Measurements from ENCODE around the gene WFDC1. TPM values are rescaled to one million over a fixed set of nuclear protein-coding genes. Genes with fewer than 3 reads are reported as not detected.

WFDC1 gene
- total RNA-seq, 2 experiments from 2014 or later = not detected

DNA sequence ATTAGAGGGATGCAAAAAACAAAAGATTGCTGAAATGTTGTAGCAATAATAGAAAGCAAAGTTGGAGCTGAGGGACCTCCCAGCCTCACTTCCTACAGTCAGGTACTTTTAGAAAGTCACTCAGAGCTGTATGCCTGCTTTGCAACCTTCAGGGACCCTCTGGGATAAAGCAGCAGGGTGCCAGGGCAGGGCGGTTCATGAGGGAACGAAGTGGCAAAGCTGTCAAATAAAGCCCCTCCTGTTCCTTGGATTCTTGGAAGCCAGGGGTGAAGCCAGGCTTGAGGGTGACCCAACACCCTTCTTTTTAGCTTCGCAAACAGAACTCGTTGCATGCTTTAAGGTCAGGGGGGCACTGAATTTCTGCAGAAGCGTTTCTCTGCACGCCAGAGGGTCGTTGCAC, 74.4 kb downstream of the WFDC1 start:
- Mint-ChIP-seq H3K4me3 (no peak overlapping the region), H3K27me3 (peaks cover 42% of the 10 kb centered on the region), H3K4me1 (ENCODE audit: low read depth) (peaks cover 14% of the 10 kb centered on the region), H3K36me3 (no peaks in the 10 kb centered on the region), H3K9me3 (no peaks in the 10 kb centered on the region), H3K27ac (no peak overlapping the region)
- DNase-seq = no peak
- intact Hi-C loops (cut with micrococcal nuclease) = no loop called here
- CTCF ChIA-PET = interaction anchor here (0.6 to 1.0 kb wide), 2 partner anchors 92 to 415 kb away, joined by 3 to 4 read pairs; no protein-coding TSS in a partner anchor
- POLR2A ChIA-PET = no interaction called here

DNA sequence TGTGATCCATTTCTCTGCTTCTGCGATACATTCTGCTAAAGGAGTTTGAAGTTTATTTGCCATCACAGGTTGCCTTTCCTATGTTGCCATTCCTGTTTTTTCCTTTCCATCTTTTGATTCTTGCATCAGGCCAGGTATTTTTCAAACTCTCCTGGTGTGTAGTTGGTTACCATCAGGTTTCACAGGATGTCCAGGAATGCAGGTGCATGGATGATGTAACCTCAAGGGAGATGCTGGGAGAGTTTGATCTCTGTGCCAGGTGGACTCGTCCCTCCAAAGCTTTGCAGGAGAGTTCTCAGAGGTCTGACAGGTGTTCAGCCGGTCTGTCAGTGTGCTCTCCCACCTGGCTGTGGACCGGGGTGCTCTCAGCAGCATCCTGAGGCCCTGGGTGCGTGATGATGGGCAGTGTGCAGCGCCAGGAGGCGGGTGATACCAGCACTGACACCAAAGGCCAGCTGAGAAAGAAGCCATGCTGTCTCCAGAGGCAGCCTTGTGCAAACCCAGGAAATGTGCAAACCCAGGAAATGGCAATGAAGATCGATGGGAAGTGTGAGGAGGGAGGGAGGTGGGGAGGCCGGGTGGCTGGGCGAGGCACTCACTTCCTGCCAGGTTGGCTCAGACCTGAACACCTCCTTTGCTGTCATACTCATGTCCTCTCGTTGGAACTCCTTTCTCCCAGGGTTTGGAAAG, 75.4 kb downstream of the WFDC1 start:
- POLR2A ChIA-PET = no interaction called here
- H3K4me3 Mint-ChIP-seq = no peak overlapping the region
- H3K36me3 Mint-ChIP-seq = no peaks in the 10 kb centered on the region
- H3K4me1 Mint-ChIP-seq (ENCODE audit: low read depth) = peaks cover 14% of the 10 kb centered on the region
- no peaks in the 10 kb centered on the region for H3K9me3 Mint-ChIP-seq
- intact Hi-C loops (cut with micrococcal nuclease) = no loop called here
- CTCF ChIA-PET = no interaction called here
- H3K27ac Mint-ChIP-seq = no peak overlapping the region
- H3K27me3 Mint-ChIP-seq = peaks cover 43% of the 10 kb centered on the region
- no peak for DNase-seq

DNA sequence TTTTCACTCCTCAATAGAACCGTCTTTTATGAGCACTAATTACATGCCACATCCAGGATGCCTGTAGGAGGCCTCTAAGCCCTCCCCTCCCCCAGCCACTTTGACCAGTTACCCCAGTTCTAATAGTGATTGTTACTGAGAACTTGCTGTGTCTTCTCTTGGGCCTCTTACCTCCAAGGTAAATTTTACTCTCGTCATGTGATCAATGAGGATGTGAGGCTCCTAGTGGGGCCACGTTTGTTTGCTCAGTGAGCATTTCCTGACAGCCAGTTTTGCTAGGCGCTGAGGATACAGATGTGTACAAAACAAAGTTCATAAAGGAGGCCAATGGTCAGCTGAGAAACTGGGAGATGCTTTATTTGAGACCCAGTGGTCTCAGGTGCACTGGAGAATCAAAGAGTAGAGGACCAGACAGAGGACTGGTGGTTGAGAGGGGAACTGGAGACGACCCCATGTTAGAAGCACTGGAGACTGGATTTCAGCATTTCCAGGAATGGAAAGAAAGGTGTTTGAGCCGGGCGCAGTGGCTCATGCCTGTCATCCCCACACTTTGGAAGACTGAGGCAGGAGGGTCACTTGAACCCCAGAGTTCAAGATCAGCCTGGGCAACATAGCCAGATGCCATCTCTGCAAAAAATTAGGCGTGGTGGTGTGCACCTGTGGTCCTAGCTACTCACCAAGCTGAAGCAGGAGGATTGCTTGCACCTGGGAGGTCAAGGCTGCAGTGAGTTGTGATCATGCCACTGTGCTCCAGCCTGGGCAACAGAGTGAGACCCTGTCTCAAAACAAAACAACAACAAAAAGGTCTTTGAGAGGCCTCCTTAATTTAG, 76.3 kb downstream of the WFDC1 start:
- H3K27ac Mint-ChIP-seq = no peak overlapping the region
- DNase-seq = no peak
- H3K4me1 Mint-ChIP-seq (ENCODE audit: low read depth) = peaks cover 14% of the 10 kb centered on the region
- intact Hi-C loops (cut with micrococcal nuclease) = no loop called here
- no peaks in the 10 kb centered on the region for H3K36me3 Mint-ChIP-seq
- CTCF ChIA-PET = no interaction called here
- peaks cover 45% of the 10 kb centered on the region for H3K27me3 Mint-ChIP-seq
- POLR2A ChIA-PET = no interaction called here
- no peaks in the 10 kb centered on the region for H3K9me3 Mint-ChIP-seq
- H3K4me3 Mint-ChIP-seq = no peak overlapping the region

DNA sequence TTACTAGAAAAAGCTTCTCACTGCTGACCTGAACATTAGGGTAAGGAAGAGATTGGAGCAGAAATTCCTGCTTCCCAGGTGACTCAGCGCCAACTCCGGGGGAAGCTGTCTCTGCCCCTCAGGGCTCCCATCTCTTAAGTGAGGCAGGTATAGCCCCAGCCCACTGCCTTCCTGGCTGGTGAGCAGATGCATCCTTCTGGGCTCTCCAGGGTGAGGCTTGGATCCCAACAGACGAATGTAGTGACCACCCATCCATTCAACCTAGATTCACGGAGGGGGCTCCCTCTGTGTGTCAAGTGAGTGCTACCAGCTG, 76.8 kb downstream of the WFDC1 start:
- peaks cover 14% of the 10 kb centered on the region for H3K4me1 Mint-ChIP-seq (ENCODE audit: low read depth)
- CTCF ChIA-PET = no interaction called here
- H3K27me3 Mint-ChIP-seq = peaks cover 47% of the 10 kb centered on the region
- H3K9me3 Mint-ChIP-seq = no peaks in the 10 kb centered on the region
- H3K27ac Mint-ChIP-seq = no peak overlapping the region
- DNase-seq = no peak
- intact Hi-C loops (cut with micrococcal nuclease) = no loop called here
- no peaks in the 10 kb centered on the region for H3K36me3 Mint-ChIP-seq
- POLR2A ChIA-PET = no interaction called here
- no peak overlapping the region for H3K4me3 Mint-ChIP-seq

DNA sequence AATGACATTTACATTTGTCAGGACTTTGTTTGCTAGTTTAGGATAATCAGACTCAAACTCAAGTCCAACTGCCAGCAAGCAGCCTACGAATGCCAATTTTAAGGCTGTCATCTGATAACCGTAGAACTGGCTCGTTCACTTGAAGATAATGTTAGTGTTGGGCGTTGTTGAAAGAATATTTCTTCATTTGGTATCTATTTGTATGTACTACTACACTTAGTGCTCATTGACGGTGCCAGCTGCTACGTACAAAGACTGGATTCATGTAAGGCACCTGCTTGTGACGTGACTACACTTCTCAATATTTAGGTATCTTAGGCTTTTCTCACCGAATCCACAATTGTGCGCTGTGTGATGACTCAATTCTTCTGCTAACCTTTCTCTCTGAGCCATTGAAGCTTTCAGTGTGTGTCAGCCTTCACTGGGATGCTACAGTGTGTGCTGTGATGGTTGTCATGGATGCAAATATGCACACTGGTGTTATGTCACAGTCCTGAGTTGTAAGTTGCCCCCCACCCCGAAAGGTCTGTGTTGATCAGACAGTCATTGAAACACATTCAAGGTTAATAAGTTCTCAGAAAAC, 79.3 kb downstream of the WFDC1 start:
- POLR2A ChIA-PET = no interaction called here
- intact Hi-C loops (cut with micrococcal nuclease) = no loop called here
- DNase-seq = peak; percentile 15

DNA sequence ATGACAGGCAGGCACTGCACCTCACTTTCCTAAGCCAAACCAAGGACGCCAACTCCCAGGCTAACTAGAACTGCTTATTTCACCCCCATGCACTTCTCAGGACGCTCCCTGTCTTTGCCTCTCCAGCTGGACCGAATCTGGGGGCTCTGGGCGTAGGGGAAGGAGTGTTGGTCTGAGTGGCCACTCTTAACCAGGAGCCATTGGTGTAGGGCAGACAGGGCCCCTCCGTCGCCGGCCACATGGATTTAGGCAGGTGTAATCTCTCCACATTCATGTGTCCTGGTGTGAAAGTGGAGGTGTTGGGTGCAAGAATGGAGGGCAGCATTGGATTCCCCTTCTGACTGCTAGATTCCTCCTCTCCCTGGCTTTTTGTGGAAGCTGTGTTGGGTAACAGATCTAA, 83.4 kb downstream of the WFDC1 start:
- H3K4me3 Mint-ChIP-seq = no peak overlapping the region
- H3K4me1 Mint-ChIP-seq (ENCODE audit: low read depth) = peaks cover 7% of the 10 kb centered on the region
- no peaks in the 10 kb centered on the region for H3K36me3 Mint-ChIP-seq
- peaks cover 23% of the 10 kb centered on the region for H3K27me3 Mint-ChIP-seq
- intact Hi-C loops (cut with micrococcal nuclease) = no loop called here
- ChIA-PET POLR2A (no interaction called here), CTCF (no interaction called here)
- no peak for DNase-seq
- H3K27ac Mint-ChIP-seq = no peak overlapping the region
- no peaks in the 10 kb centered on the region for H3K9me3 Mint-ChIP-seq

More for the DNA sequence above, 79.3 kb downstream of the WFDC1 start:
- no peaks in the 10 kb centered on the region for H3K9me3 Mint-ChIP-seq
- H3K27me3 Mint-ChIP-seq = peaks cover 32% of the 10 kb centered on the region
- H3K36me3 Mint-ChIP-seq = no peaks in the 10 kb centered on the region
- CTCF ChIA-PET = no interaction called here
- H3K4me3 Mint-ChIP-seq = no peak overlapping the region
- peaks cover 8% of the 10 kb centered on the region for H3K4me1 Mint-ChIP-seq (ENCODE audit: low read depth)
- H3K27ac Mint-ChIP-seq = no peak overlapping the region

DNA sequence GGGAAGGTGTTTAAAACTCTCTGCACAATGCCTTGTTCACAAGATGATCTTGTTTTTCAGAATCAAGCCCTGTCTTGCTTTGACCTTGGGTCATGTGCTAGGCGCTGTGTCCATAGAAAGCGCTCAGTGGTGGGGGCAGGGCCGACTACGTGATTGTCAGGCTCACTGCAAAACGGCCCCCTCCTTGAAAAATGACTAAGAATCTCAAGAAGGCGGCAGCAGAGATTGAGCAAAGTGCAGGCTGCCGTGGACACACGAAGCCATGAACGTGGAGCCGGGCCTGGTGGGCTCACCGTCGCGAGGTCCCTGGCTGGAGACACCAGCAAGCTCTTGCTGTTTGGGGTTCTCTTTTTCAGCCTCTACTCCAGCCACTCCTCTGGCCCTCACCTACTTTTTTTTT, 83.9 kb downstream of the WFDC1 start:
- intact Hi-C loops (cut with micrococcal nuclease) = no loop called here
- DNase-seq = no peak
- ChIA-PET POLR2A (no interaction called here), CTCF (no interaction called here)
- peaks cover 7% of the 10 kb centered on the region for H3K4me1 Mint-ChIP-seq (ENCODE audit: low read depth)
- no peaks in the 10 kb centered on the region for H3K36me3 Mint-ChIP-seq
- no peak overlapping the region for H3K27ac Mint-ChIP-seq
- no peak overlapping the region for H3K4me3 Mint-ChIP-seq
- peaks cover 21% of the 10 kb centered on the region for H3K27me3 Mint-ChIP-seq
- H3K9me3 Mint-ChIP-seq = no peaks in the 10 kb centered on the region

DNA sequence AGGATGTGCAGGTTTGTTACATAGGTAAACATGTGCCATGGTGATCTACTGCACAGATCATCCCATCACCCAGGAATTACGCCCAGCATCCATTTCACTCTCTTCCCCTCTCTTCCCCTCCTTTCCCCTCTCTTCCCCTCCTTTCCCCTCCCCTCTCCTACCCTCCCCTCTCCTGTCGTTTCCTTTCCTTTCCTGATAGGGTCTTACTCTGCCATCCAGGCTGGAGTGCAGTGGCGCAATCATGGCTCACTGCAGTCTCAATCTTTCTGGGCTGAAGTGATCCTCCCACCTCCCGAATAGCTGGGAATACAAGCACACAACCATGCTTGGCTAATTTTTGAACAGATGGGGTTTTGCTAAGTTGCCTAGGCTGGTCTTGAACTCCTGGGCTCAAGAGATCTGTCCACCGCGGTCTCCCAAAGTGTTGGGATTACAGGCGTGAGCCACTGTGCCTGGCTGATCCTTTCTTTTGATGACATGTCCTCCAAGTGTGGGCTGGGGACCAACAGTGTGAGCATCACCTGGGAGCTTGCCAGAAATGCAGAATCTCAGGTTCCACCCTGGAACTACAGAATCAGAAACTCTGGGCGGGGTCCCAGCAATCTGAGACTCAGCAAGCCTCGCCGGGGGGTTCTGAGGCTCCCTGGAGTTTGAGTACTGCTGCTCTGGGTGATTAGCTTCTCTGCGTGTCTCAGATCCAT, 84.5 kb downstream of the WFDC1 start:
- Mint-ChIP-seq H3K9me3 (peaks cover under 1% of the 10 kb centered on the region), H3K36me3 (no peaks in the 10 kb centered on the region), H3K27ac (no peak overlapping the region), H3K27me3 (peaks cover 18% of the 10 kb centered on the region), H3K4me1 (ENCODE audit: low read depth) (peaks cover 7% of the 10 kb centered on the region), H3K4me3 (no peak overlapping the region)
- intact Hi-C loops (cut with micrococcal nuclease) = no loop called here
- POLR2A ChIA-PET = no interaction called here
- no peak for DNase-seq
- CTCF ChIA-PET = no interaction called here

Other genes starting within 250 kb of the WFDC1 start
- gene MBTPS1, start 177.9 kb upstream of the WFDC1 start, total RNA-seq = 10 to 100 TPM; 37.5 to 37.6 TPM
- gene HSDL1, start 149.7 kb upstream of the WFDC1 start, total RNA-seq = 10 to 100 TPM; 13.1 to 13.8 TPM
- not detected for gene DNAAF1, start 149.6 kb upstream of the WFDC1 start, total RNA-seq
- 10 to 100 TPM; 44.7 to 48.1 TPM for gene TAF1C, start 107.8 kb upstream of the WFDC1 start, total RNA-seq
- under 1 TPM in 1 of 2 experiments, not detected in 1; 0.19 TPM for gene ADAD2, start 103.7 kb upstream of the WFDC1 start, total RNA-seq
- gene KCNG4, start 54.9 kb upstream of the WFDC1 start, total RNA-seq = not detected
- not detected for gene ATP2C2, start 73.7 kb downstream of the WFDC1 start, total RNA-seq
- gene MEAK7, start 209.8 kb downstream of the WFDC1 start, total RNA-seq = 10 to 100 TPM; 12.9 to 13.6 TPM